ENCODE results near the gene GNAT2.

GNAT2 gene

DNA sequence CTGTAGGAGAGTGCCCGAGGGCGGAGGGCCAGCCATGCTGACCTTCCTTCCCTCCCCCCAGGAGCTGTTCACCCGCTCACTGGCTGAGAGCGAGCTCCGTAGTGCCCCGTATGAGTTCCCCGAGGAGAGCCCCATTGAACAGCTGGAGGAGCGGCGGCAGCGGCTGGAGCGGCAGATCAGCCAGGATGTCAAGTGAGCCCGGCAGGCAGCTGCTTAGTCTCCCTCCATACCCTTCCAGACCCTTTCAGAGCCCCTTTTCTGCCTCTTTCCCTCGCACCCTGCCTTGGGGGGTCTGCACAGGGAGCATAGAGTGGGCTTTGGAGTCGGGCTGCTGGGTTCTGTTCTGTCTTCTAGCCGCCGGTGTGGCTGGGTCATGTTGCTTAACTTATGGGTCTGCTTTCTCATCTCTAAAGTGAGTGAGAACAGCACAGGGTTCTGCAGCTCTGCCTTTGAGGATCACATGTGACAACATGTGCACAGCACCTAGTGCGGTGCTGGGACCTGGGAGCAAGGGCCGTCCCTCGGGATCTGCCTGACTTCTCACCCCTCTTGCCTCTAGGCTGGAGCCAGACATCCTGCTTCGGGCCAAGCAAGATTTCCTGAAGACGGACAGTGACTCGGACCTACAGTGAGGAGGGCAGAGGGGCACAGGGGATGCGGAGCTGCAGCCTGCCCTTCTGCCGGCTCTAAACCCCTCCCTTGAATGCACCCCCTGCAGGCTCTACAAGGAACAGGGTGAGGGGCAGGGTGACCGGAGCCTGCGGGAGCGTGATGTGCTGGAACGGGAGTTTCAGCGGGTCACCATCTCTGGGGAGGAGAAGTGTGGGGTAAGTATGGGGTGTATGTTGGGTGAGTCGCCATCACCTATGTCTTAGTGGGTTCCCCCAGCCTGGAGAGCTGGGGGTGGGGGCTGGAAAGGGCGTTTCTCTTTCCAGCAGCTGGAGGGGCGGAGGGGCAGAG is 6.5 kb upstream of the GNAT2 start:
- DNase-seq: no peak

DNA sequence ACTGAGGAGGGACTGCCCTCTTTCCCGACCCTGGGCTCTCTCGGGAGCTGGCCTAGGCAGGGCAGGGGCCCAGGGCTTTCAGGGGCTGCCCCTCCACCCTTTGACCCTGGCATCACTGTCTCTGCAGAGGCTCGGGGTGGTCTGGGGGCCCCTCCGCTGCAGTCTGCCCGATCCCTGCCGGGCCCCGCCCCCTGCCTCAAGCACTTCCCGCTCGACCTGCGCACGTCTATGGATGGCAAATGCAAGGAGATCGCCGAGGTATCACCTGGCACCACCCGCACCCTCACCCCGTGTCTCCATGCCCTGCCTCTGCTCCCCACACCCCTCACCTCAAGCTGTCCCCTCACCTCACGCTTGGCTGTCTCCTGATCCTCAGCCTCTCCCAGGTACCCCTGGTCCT is 5.8 kb upstream of the GNAT2 start:
- DNase-seq: no peak

DNA sequence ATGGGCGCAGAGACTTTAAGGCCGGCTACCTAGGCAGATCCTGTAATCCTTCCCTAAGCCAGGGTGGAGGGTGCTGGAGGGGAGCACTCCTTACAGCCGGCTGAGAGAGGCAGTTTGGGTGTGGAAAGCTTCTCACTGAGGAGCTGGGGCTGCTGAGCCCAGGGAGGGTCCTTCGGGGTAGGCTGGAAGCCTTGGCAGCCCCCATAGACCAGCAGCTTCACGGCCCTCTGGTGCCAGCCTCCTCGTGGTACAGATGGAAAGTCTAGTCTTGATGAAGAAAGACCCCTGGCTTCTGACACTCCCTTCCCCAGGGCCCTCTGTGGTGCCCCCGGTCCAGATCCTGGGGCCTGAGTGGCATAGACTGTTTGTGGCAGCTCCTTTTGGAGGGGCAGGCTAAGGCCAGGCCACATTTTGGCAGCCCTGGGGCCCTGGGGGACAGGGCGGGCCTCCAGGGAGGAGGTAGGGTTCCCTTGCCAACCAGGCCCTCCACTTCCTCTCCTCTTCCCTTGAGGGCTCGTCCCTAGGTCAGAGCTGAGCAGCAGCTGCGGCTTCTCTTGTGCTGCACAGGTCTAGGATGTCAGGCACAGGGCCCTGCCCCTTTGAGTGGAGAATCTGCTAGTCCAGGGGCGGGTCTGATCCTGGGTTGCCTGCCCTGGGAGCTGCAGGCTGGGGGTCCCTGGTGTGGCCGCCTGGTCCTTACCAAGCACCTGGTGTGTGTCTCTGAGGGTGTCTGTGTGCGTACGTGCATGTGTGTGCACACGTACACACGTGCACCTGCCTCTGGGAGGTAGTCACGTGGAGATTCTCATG is 5.0 kb upstream of the GNAT2 start:
- no peak for DNase-seq

DNA sequence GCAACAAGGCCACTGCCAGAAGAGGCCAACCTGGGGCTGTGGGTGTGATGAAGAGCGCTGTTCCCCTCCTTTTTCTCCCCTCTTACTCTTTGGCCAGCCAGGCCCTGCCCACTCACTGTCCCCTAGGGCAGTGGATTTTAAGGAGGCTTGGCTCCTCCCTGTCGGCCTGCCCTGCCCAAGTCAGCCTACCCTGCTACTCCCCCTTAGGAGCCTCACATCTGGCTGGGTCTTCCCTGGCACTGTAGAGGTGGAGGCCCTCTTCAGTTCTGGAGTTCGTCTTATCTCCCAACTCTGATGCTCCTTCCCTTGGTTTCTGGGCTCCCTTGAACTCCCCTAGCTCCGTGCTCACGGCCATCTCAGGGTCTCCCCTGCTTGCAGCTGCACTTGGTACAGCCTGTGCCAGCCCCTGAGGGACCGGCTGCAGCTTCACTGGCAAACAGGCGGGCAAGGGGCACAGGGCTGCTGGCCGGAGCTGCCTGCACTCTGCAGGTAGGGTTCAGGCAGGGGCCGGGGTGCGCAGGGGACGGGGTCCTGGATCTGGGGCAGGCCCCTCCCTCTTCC is 4.3 kb upstream of the GNAT2 start:
- no peak for DNase-seq

DNA sequence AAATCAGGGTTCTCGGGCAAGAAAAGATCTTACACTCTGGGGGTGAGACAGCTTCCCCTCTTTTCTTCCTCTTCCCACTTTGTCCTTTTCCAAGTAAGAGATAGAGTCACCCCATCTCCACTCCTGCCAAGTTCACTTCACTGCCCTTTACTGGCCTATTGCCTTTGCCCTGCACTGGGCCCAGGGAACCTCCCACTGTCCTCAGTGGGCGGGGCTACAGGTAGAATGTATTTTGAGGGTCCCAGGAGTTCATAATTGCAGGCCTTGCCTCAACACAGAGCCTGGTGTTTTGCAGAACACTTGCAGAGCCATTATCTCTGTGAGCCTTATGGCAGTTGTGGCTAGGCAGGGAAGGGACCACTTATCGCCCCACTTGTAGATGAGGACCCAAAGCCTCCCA is 3.5 kb upstream of the GNAT2 start:
- no peak for DNase-seq

DNA sequence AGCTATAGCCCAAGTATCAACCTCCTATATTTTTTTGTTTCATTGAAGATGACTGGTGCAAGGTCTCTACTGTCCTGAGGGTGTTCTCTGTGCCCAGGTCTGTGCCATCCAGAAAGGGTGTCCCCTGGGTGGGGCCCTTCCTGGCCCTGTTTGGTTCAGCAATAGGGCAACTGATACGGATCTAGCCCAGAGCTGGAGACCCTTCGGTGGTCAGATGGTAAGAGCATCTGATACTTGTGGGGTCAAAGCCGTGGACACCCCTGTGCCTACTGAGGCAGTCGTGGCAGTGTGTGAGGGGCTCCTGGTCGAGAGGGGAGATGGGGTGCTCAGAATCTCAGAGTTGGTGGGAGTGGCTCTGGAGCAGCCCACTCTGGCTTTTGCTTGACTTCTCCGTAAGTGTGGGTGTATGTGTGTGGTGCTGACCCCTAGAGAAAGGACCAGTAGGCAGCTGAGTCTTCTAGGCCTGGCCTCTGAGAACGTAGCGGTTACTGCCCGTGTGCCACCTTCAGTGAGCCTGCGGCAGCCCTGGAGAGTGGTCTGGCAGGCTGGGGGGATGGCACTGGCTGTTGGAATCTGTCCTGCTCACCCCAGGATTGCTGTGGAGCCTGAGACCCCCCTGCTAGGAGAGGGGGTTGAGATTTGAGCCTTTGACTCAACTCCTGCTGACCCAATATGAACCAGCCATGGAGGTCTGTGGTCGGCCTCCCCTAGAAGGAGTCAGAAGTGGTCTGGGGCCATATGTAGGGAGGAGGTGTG is 2.9 kb upstream of the GNAT2 start:
- DNase-seq: no peak

DNA sequence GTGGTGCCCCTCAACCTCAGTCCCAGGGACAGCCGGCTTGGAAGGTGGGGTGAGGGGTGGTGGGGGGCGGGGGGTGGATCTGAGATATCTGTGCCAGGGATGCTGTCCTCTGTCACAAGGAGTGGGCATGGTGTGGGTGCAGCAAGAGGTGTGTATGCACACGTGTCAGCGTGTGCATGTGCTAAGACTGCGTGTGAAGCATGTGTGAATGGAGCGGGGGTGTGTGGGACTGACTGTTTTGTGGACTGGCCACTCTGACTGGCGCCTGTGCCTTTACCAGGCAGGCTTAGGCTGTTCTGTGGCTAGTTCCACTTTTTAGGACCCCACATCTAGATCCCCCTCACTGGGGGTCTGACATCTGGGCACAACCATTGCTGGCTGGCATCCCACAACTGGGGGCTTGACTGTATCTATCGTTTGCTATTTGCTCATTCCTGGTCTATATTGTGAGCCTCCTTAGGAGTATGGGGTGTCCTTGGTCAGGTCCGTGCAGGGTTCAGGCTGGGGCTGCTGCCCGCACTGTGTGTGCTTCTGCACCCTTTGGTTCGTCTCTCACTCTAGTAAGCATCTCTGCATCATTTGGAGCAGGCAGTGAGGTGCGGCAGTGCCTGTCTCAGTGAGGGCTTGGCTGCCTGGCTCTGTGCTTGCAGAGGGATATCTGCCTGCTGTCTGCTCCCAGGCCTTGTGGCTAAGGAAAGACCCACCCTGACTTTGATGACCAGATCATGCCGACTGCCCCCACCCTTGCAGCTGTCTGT is 2.1 kb upstream of the GNAT2 start:
- DNase-seq: no peak

DNA sequence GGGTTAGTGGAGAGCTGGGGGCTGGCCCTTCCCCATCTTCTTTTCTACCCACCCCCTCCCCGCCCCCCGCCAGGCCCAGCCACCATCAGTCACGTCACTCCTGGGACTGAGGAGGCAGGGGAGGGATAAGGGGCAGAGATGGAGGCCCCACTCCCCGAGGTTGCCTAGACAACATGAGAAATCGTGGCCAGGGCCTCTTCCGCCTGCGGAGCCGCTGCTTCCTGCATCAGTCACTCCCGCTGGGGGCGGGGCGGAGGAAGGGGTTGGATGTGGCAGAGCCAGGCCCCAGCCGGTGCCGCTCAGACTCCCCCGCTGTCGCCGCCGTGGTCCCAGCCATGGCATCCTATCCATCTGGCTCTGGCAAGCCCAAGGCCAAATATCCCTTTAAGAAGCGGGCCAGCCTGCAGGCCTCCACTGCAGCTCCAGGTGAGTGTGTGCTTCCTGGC is 1.4 kb upstream of the GNAT2 start:
- DNase-seq: peak; percentile 98

DNA sequence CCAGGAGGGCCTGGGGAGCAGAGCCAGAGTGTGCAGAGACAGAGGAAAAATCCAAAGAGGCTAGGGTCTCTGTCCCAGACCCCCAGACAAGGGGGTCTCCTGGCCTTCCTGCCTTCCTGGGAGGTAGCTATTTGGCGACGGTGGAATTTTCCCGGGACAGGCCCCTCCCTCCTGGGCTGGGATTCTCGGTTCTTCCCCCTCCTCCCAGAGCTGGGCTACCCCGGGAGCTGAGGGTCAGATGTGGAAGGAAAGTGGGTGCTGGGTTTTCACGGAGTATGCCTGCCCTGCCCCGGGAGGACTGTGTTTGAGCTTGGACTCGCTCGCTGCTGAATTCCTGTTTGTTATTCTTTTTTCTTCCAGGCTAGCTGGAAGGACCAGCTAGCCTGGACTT is 980 bp upstream of the GNAT2 start:
- no peak for DNase-seq

DNA sequence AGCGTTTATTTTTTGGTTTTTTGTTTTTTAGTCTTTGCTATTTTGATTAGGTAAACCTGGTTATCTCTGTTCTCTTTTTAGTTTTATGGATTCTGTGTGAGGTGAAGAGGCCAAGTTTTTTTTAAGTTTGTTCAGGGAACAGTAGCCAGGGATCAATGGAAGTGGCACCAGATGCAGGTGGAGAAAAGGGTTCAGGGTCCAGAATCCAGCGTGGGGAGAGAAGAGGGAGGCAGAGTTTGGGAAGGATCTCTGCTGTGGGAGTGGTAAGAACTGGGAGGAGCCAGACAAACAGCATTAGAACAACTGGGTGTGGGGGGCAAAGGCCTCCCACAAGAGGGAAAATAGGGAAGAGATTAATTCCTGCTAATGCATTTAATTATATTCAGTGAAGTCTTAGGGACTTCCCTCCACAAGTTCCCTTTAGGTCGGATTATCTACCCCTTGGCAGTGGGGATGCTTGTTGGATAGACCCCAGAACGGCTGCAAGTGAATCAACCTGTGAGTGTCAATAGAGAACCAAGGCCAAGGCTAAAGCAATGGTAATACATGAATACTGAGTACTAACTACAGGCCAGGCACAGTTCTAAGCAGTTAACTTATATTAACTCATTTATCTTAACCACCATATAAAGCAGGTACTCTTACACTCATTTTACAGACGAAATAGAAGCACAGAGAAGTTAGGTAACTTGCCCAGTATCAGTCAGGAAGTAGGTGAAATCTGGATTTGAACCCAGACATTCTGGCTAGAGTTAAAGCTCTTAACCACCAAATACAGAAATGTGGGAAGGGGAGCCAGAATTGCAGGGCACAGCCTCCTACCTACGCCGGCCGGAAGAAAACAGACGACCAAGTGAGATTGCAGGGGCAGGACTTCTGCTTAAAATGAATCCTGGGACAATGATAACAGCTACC is 498 bp downstream of the GNAT2 start:
- no peak for DNase-seq

DNA sequence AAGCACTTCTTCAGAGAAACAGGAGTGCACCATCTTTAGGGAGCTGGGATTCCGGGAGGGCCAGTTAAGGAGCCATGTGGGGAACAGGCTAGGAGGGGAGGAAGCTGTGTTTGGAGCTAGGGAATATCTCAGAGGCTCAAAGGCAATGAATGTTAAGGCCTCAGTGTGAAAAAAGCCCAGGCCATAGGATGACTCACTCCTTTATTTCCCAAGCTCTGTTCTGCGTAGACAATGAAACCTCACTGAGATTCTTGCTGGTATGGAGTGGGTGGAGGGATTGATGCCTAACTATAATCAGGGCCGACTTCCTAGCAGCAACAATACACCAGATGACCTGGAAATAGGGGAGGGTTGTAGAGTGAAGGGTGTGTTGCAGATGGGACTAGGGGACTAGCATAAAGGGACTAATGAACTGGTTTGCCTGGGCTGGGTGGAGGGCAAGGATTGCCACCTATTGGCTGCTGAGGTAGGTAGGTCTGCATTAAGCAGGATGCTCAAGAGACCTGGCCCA is 2.1 kb downstream of the GNAT2 start:
- DNase-seq: no peak

DNA sequence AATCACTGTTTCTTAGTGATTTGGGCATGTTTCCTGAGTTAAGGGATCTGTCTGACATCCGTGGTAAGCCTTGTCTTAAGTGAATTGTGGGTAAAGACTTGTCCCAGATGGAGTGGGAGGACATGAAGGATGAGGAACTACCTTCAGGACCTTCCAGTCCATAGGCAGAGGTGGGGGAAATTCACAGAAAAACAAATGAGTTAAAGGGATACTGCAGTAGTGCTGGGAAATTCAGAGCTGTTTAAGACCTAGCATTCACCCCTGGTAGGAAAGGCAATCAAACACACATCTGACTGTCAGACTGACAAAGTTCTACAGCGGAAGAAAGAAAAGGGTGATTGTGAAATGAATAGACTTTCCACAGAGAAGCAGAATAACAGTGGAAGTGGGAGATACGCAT is 3.0 kb downstream of the GNAT2 start:
- no peak for DNase-seq

DNA sequence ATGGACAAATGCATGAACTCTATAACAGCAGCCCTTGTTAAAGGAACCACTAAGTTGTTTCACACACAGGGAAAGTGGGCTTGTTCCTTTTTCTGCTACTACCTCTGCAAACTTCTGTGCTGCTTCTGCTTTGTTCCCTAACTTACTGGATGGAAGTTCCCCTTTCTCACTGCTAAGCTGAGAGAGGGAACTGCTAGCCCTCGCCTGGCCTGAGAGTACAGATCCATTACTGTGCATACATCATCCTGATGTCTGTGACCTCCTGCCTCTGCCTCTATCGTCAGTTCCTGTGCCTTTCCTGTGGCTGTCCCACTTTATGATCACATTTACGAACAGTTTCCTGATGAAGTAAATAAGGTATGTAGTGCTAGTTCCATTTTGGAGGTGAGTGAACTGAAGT is 3.5 kb downstream of the GNAT2 start:
- DNase-seq: no peak

DNA sequence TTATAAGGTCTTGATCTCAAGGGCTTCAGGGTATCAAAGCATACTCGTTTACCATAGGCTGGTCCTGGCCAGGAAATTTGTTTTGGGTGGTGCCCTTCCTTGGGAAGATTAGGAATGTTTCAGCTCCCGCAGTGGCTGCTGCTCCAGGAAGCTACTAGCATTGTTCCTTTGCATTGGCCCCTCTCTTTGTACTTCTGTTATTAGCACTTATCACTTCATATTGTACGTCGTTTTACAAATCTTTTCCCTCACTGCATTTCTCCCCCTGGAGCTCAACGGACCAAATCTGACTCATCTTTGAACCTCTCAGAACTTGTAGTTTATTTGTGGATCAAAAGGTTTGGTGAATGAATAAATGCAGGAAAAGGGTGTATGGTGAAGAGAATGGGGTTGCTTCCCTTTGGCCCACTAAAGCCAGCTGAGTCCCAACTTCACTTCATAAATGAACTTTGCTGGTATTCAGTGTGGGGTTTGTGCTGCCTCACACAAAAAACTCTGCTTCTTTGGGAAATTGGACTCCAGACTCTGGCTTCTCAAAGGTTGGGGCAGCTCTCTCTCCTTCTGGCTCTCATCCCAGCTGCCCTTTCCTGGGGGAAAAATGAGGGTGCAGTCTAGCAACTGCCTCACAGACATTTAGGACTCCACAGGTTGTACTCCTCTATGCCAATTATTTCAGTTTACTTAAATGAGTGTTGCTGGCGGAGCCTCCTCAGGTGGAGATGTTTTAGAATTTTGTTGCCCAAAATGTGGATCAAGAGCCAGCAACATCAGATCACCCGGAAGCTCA is 5.9 kb downstream of the GNAT2 start:
- DNase-seq: no peak

DNA sequence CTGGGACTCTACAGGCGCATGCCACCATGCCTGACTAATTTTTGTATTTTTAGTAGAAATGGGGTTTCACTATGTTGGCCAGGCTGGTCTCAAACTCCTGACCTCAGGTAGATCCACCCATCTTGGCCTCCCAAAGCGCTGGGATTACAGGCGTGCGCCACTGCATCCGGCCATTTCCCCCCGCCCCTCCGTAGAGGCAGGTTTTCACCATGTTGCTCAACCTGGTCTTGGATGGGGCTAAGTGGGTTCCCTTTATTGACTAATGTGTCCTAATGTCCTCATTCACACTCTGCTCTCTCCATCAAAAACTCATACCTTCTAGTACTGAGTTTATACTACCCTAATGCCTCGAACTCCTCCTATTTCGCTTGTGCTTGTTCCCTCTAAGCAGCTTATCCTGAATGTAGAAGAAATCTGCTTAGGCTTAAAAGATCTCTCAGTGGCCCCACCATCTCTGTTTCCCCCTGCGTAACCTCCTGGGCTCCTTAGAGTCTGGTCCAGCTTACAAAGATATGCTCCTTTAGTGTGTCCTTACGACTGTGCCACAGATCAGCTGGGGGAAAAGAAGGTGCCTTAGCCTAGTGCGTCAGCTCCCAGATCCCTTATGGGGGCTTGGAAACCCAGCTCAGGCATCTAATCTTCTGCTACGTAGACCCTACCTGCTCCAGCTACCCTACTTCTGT is 8.0 kb downstream of the GNAT2 start:
- DNase-seq: no peak

DNA sequence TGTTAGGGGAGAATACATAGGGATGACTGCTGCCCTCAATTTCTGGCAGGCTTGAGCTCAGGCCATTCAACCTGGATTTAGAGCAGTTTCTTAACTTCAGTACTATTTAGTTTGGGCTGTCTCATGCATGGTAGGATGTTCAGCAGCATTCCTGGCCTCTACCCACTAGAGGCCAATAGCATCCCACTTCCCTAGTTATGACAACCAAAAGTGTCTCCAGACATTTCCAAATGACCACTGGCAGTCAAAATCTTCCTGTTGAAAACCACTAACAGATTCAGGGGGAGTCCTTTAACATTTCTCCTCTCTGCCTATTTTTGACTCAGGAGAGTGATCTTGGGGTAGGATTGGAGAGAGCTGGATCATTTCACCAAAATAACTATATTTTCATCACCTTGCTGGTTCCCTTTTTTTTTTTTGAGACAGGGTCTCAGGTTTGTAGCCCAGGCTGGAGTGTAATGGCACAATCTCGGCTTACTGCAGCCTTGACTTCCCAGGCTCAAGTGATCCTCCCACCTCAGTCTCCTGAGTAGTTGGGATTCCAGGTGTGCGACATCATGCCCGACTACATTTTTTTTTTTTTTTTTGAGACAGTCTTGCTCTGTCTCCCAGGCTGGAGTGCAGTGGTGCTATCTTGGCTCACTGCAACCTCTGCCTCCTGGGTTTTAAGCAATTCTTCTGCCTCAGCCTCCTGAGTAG is 8.7 kb downstream of the GNAT2 start:
- DNase-seq: no peak

DNA sequence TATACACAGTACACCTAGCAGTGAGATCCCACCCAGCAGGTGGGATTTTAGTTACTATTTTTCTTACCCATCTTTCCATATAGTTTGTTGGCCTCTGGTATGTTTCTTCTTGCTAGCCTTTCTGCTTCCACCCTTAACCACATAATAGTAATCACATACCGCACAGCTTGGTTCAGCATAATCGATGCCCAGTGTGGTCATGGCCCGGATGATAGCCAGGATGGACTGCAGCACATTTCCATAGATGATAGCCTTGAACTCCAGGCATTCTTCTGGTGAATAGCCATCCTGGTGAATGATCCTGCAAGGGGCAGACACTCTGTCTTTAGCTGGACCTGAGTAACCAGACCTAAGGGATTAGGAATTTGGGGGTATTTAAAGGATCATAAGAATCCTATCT is 9.5 kb downstream of the GNAT2 start:
- no peak for DNase-seq

DNA sequence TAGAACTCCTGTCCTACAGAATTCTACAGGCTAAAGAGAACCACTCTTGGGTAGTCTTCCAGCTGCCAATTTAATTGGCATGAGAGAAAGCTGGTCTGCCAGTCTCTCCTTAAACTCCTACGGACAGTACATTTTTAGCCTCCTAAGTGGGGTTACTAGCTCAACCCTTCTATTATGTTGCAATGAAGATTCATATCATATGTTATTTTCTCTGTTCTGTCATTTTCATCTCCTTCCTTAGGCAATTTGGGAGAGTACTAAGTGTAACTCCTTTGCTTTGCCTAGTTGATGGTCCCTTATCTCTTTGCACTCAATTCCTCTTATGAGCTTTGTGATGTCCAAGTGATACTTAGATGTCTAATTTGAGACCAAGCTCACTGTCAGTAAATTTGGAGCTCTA is 14.0 kb downstream of the GNAT2 start:
- DNase-seq: no peak

DNA sequence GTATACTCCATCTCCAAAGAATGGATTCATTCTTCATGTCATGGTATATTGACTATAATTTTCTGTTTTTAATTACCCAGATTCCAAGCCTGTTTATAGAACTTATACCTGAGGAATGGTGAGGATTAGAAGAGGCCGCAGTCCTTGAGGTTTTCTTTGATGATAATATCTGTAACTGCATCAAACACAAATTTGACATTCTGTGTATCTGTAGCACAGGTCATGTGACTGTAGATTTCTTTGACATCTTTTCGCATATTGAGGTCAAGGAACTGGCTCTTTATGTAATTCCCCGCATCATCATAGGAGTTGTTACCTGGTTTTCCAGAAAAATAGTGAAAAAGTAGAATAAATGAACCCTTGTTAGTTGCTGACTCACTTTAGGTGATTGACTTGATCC is 16.2 kb downstream of the GNAT2 start:
- DNase-seq: no peak
